Dermis microvascular lymphatic vessel endothelial cell (primary cell): Measurements from ENCODE around the gene SYTL3. TPM values are rescaled to one million over a fixed set of nuclear protein-coding genes. Genes with fewer than 3 reads are reported as not detected.
A peak's percentile ranks its signal among the peaks of the same experiment; 100 is the strongest.
"Not testable (repeated sequence)": the region's sequence is repeated elsewhere in the genome, so short reads cannot be mapped to it uniquely, and the experiment has no call there.

Experiments
- DNase-seq, 2 donors: peaks; one replicate each; pipeline versions ENCODE4 v3.0.0 to v3.0.0-alpha.2; 2010; ENCODE audit warnings: low read depth in 2 of 2
- total RNA-seq: library from RNA; depleted of rRNA; stranded (reverse); fragments of >200 nt; gene quantifications from 2 replicates; pipeline ENCODE4 v1.2.1, GENCODE V29; 2014

SYTL3 gene
- total RNA-seq, 1 donor from 2014 or later = 0.51 TPM

- DNase-seq = peak in 1 of 2 donors; percentile 29
Measured at GRCh38 chr6:158789115-158789917, 139.5 kb downstream of the SYTL3 start.

GRCh38 chr6:158791274-158791855, 141.5 kb downstream of the SYTL3 start:
- DNase-seq = no peak

- DNase-seq = not testable (repeated sequence)
Measured at GRCh38 chr6:158792505-158792904, 142.7 kb downstream of the SYTL3 start.

GRCh38 chr6:158793432-158793831, 143.6 kb downstream of the SYTL3 start:
- DNase-seq = peak in 1 of 2 donors; percentile 51

DNA sequence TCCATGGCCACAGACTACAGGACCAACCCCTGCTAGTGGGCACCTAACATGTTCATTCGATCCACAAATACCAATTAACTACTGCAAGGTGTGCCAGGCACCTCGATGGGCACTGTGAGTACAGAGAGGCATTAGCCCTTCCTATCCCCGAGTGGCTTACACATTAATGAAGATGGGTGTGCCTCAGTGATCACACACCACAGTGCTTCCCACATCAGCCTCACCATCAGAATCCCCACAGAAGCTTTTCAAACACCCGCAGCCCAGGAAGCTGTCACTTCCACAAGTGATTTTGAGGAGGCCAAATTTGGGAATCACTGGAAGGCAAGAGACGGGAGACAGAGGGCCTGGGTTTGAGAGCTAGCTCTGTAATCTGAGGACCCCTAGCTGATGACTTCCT, 145.7 kb downstream of the SYTL3 start:
- DNase-seq = no peak

- DNase-seq = no peak
Measured at GRCh38 chr6:158796353-158796752, 146.5 kb downstream of the SYTL3 start.

GRCh38 chr6:158797331-158798310, 147.8 kb downstream of the SYTL3 start:
- DNase-seq = no peak

GRCh38 chr6:158798311-158798710, 148.5 kb downstream of the SYTL3 start:
- DNase-seq = no peak

- peak; percentile 81 to 85 for DNase-seq
Measured at GRCh38 chr6:158799051-158799792, 149.4 kb downstream of the SYTL3 start.

GRCh38 chr6:158801655-158802294, 151.9 kb downstream of the SYTL3 start:
- no peak for DNase-seq

DNA sequence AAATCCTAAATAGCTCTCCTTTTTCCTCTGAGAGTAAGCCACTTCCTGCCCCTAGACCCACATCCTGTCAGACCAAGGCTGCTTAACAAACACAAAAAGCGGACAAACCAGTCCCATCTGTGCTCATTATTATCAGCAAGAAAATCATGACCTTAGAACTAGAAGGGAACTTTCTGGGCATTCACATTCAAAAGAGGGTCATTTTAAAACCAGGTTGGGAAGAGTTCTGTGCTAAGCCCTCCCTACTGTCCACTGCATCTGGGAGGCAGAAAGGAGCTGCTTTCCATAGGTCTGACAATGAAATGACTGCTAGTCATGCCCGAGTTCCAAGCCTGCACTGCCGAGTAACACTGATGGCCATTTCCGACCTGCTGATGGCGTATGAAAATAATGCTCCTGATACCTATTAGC, 153.9 kb downstream of the SYTL3 start:
- DNase-seq = peak in 1 of 2 donors; percentile 64

DNA sequence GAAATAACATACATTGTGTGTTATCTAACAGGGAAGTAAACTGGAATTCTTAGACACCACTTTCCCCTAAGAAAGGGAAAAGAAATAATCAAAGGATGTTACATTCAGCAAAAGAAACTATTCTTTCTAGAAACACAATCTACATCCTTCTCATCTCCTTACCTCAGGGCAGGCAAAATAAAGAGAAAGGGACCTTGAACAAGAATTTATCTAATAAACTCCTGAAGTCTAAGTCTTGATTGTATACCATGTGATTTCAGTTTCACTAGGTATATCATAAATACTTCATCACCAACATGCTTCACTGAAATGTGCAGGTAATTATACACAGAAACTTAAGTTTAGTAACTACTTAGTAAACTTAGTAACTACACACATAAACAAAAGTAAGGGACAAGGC, 154.4 kb downstream of the SYTL3 start:
- DNase-seq = no peak

DNA sequence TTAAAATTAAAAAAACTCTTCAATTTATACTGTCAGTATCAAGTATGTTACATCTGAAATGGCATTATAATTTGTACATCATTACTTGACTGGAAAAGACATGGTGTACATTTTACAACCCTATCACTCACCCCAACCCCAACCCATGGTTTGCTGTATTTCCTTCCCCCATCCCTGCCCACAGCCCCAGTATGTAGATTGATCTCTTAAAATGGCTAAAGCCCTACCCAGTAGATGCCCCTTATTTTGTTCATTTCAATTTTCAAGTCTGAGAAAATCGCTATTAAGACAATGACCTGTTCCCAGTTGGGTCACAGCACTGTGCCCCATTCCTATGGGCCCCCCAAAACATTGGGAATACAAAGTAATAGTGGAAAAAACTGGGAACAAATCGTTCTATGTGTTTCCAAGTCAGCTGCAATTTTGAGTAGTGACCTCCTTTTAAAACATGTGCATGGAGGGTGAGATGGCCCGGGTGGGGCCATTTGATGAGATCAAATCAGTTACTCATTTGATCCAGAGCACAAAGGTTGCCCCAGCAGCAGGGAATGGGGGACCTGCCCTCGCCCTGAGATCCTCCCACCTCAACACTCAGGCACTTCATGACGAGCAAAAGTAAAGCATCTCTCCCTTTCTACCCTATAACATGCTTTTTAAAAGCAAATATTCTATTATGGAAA, 156.0 kb downstream of the SYTL3 start:
- DNase-seq = no peak

GRCh38 chr6:158807515-158808441, 157.9 kb downstream of the SYTL3 start:
- DNase-seq = no peak

DNA sequence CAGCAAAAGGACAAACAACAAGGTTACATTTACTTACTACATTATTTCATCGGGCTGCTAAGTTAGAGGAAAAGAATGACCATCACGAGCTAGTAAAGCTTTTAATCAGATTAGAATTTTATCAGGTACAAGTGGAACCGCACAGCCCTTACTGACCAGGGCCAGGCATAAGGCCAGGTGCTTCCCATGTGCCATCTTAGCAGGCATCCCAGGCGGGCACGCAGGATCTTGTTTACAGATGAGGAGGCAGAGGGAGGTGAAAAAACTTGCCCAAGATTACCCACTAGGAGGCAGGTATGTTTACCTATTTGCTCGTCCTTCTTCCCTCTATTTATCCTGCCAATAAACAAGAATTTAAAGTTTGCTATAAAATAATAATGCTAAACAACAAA, 158.6 kb downstream of the SYTL3 start:
- DNase-seq = no peak

GRCh38 chr6:158808941-158809678, 159.3 kb downstream of the SYTL3 start:
- DNase-seq = no peak

DNA sequence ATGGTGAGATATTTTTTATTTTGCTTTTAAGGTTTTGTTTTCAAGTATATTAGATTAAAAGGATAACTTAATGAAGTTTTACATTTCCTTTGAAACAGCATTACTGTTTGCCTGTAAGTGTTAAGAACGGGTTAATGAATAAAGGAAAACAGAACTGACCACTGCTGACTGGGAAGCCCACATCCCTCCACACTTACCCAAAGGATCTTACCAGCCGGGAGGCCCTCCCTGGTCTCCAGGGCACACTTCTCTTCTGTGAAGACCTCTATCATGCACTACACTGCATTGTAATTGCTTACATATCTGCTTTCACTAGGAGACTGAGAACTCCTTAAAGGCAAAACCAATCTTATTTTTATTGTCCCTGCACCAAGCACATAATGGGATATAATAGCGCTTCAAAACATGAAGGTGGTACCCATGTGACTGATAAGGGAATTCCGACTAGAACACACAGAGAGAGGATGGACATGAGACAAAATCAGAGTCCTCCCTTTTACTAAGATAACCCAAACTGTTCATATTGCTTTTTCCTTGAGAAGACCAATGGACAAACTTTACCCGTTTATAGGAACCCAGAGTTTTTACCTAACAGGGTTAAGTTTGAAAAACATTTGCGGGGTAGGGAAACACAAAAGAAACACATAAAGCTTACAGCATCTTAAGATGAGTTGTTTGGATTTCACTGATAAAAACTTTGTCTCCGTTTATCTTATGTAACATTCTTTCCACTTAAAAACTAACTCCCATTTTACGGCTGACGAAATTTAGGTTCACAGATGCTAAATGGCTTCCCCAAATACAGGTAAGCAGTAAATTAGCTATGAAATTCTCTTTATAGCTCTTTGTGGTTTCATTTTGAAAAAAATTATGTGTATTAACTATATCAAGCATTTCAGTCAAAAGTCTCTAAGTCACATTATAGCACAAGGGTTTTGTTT, 160.6 kb downstream of the SYTL3 start:
- DNase-seq = no peak
